PC-9 (cell line): ENCODE measurements around the gene DUOXA1. TPM values are rescaled to one million over a fixed set of nuclear protein-coding genes. Genes with fewer than 3 reads are reported as not detected.

Experiments used
- BruUV-seq: library from RNA; stranded (reverse); fragments of 400-500 nt; replicated peaks from 2 replicates; lab custom pipeline; 2021; lab: Mats Ljungman, UMichigan
- CTCF ChIA-PET: fragments of 300-600 bp; sonication (Branson Sonifier 250); formaldehyde crosslinking; loops from one replicate; lab custom pipeline; 2022; ENCODE audit warnings: antibody characterized with exemption; lab: Charles Lee
- POLR2A ChIA-PET: fragments of 300-600 bp; sonication (Branson Sonifier 250); formaldehyde crosslinking; loops from one replicate; lab custom pipeline; 2022; ENCODE audit warnings: antibody characterized with exemption; ENCODE audit not compliant: unreplicated experiment; lab: Charles Lee
- DNase-seq, 2 experiments: peaks; one replicate each; pipeline versions ENCODE4 v3.0.0 to v3.0.0-alpha.2; 2015 to 2022; ENCODE audit warnings: mixed read lengths in 1 of 2
- H2AFZ ChIP-seq: fragments of 200-600 bp; sonication (generic); 2 replicates; pipeline ENCODE4 v1.8.1; 2017; ENCODE audit warnings: antibody characterized with exemption
- H3F3A ChIP-seq: fragments of 200-600 bp; sonication (generic); 2 replicates; pipeline ENCODE4 v1.8.1; 2017; ENCODE audit warnings: antibody characterized with exemption, mild to moderate bottlenecking, low read depth; ENCODE audit not compliant: insufficient read depth
- H3K27ac ChIP-seq: fragments of 200-600 bp; sonication (generic); 2 replicates; pipeline ENCODE4 v1.6.1; 2016; ENCODE audit warnings: mixed run types
- H3K27me3 ChIP-seq: fragments of 200-600 bp; sonication (generic); 2 replicates; pipeline ENCODE4 v1.6.1; 2016; ENCODE audit warnings: low read depth, mixed run types; ENCODE audit not compliant: insufficient read depth
- H3K36me3 ChIP-seq: fragments of 200-600 bp; sonication (generic); 2 replicates; pipeline ENCODE4 v1.6.1; 2016; ENCODE audit warnings: low read depth, mixed run types
- H3K4me1 ChIP-seq: fragments of 200-600 bp; sonication (generic); replicated peaks from 2 replicates; pipeline ENCODE4 v1.6.1; 2016; ENCODE audit warnings: mixed run types; ENCODE audit not compliant: insufficient read depth
- H3K4me2 ChIP-seq: fragments of 200-600 bp; sonication (generic); 2 replicates; pipeline ENCODE4 v1.6.1; 2017; ENCODE audit warnings: mixed run types
- H3K4me3 ChIP-seq: fragments of 200-600 bp; sonication (generic); 2 replicates; pipeline ENCODE4 v1.6.1; 2016; ENCODE audit warnings: mixed run types
- H3K79me2 ChIP-seq: fragments of 200-600 bp; sonication (generic); 2 replicates; pipeline ENCODE4 v1.6.1; 2017; ENCODE audit warnings: low read depth, mixed run types
- H3K9me2 ChIP-seq: fragments of 200-600 bp; sonication (generic); 2 replicates; pipeline ENCODE4 v1.8.1; 2017; ENCODE audit warnings: mild to moderate bottlenecking; ENCODE audit not compliant: insufficient read depth
- H3K9me3 ChIP-seq: fragments of 200-600 bp; sonication (generic); 2 replicates; pipeline ENCODE4 v1.8.1; 2016; ENCODE audit warnings: low read depth; ENCODE audit not compliant: insufficient read depth
- H4K20me1 ChIP-seq: fragments of 200-600 bp; sonication (generic); 2 replicates; pipeline ENCODE4 v1.8.1; 2017; ENCODE audit not compliant: insufficient read depth
- CTCF ChIP-seq: fragments of 200-600 bp; sonication (generic); conservative IDR thresholded peaks from 2 replicates; pipeline ENCODE4 v1.6.1; 2017; ENCODE audit warnings: mixed run types, antibody characterized with exemption, mild to moderate bottlenecking, moderate library complexity
- EZH2 ChIP-seq: fragments of 200-600 bp; sonication (generic); IDR thresholded peaks from 2 replicates; pipeline ENCODE4 v1.8.0; 2017; ENCODE audit warnings: antibody characterized with exemption, low read depth
- intact Hi-C: fragments of 100-400 bp; cut with micrococcal nuclease; formaldehyde crosslinking; loops from one replicate; pipeline ENCODE4 v1.10.0; 2022; ENCODE audit not compliant: unreplicated experiment
- total RNA-seq: library from RNA; stranded (reverse); gene quantifications from 2 replicates; pipeline ENCODE4 v1.2.3, GENCODE V29; 2021

Gene DUOXA1
- total RNA-seq, 1 experiment from 2014 or later: 0.33 TPM

- Histone ChIP-seq H3K9me3 (no peaks in the 10 kb centered on the region), H3K27me3 (no peaks in the 10 kb centered on the region), H3K36me3 (no peaks in the 10 kb centered on the region), H3K4me2 (no peak overlapping the region), H3K4me1 (peaks cover under 1% of the 10 kb centered on the region), H3K27ac (no peak overlapping the region), H4K20me1 (no peaks in the 10 kb centered on the region), H2AFZ (no peak overlapping the region), H3K79me2 (no peaks in the 10 kb centered on the region), H3K4me3 (no peak overlapping the region), H3K9me2 (no peaks in the 10 kb centered on the region), H3F3A (no peaks in the 10 kb centered on the region)
- BruUV-seq: no TSS peak
- intact Hi-C loops: no loop called here
- TF ChIP-seq CTCF (no peak), EZH2 (no peak)
- CTCF ChIA-PET: interaction anchor here (0.7 kb wide), 1 partner anchor 11 kb away, joined by 17 read pairs; no protein-coding TSS in a partner anchor
- POLR2A ChIA-PET: no interaction called here
- no peak for DNase-seq
Observed at GRCh38 chr15:45151998-45152828, 22.5 kb upstream of the DUOXA1 start.

DNA sequence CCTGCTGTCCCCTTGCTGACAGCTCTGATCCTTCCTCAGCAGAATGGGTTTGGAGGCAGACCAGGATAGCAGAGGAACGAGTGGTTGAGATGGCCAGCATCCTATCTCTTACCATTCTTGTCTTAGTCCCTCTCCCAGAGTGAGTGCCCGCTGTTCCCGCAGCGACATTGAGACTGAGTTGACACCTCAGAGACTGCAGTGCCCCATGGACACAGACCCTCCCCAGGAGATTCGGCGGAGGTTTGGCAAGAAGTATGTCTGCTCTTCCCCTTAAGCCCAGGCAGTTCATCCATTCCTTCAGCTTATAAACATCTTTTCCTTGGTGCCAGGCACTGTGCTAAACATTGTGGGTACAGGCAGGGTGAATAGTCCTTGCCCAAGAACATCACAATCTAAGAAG, 21.3 kb upstream of the DUOXA1 start:
- intact Hi-C loops: no loop called here
- H3K79me2 ChIP-seq: no peaks in the 10 kb centered on the region
- ChIA-PET POLR2A (interaction anchor here (0.6 kb wide), 1 partner anchor 100 kb away, joined by 3 read pairs; no protein-coding TSS in a partner anchor), CTCF (no interaction called here)
- TF ChIP-seq CTCF (no peak), EZH2 (no peak)
- no peak overlapping the region for H2AFZ ChIP-seq
- no peaks in the 10 kb centered on the region for H4K20me1 ChIP-seq
- BruUV-seq: no TSS peak
- no peak overlapping the region for H3K27ac ChIP-seq
- no peak for DNase-seq
- H3K4me3 ChIP-seq: no peak overlapping the region
- no peak overlapping the region for H3K4me2 ChIP-seq
- no peaks in the 10 kb centered on the region for H3K27me3 ChIP-seq
- H3K36me3 ChIP-seq: no peaks in the 10 kb centered on the region
- no peaks in the 10 kb centered on the region for H3K9me3 ChIP-seq
- H3F3A ChIP-seq: peaks cover 4% of the 10 kb centered on the region; the same call in 1 of the 2 replicates
- H3K9me2 ChIP-seq: no peaks in the 10 kb centered on the region
- peaks cover 12% of the 10 kb centered on the region for H3K4me1 ChIP-seq

GRCh38 chr15:45150481-45150880, 20.8 kb upstream of the DUOXA1 start:
- POLR2A ChIA-PET: no interaction called here
- Histone ChIP-seq H3K9me2 (no peaks in the 10 kb centered on the region), H3K79me2 (no peaks in the 10 kb centered on the region), H3K4me1 (peaks cover 15% of the 10 kb centered on the region), H3K36me3 (no peaks in the 10 kb centered on the region), H3F3A (peaks cover 4% of the 10 kb centered on the region; the same call in 1 of the 2 replicates), H3K4me3 (no peak overlapping the region), H3K27me3 (no peaks in the 10 kb centered on the region), H3K27ac (no peak overlapping the region), H3K9me3 (no peaks in the 10 kb centered on the region), H3K4me2 (no peak overlapping the region), H4K20me1 (no peaks in the 10 kb centered on the region), H2AFZ (no peak overlapping the region)
- no TSS peak for BruUV-seq
- TF ChIP-seq EZH2 (no peak), CTCF (no peak)
- DNase-seq: no peak
- CTCF ChIA-PET: interaction anchor here (0.6 kb wide), 1 partner anchor 481 kb away, joined by 3 read pairs; no protein-coding TSS in a partner anchor
- intact Hi-C loops: no loop called here
